ENCODE measurements around the gene PAQR4.
"Not testable (repeated sequence)": the region's sequence is repeated elsewhere in the genome, so short reads cannot be mapped to it uniquely, and the experiment has no call there.

PAQR4 gene

DNA sequence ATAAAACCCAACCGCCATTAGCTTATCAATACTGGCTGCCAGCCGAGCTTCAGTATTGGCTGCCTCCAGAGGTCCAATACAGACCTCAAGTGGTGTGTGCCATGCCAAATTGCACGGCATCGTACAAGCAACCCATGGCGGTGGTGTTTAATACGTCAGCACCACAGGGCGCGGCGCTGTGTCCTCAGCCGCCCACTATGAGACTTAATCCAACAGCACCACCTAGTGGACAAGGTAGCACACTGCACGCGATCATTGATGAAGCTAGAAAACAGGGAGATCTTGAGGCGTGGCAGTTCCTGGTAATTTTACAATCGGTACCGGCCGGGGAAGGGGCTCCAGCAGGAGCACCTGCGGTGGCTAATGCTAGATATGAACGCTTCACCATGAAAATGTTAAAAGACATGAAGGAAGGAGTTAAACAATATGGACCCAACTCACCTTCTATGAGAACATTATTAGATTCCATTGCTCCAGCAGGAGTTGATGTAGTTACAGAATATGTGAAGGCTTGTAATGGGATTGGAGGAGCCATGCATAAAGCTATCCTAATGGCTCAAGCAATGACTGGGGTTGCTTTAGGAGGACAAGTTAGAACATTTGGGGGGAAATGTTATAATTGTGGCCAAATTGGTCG, 42.0 kb upstream of the PAQR4 start:
- Histone ChIP-seq H3K27ac (no peak overlapping the region), H3K4me3 (peak overlapping the region; percentile 60)
- TF ChIP-seq, protein P1, sequence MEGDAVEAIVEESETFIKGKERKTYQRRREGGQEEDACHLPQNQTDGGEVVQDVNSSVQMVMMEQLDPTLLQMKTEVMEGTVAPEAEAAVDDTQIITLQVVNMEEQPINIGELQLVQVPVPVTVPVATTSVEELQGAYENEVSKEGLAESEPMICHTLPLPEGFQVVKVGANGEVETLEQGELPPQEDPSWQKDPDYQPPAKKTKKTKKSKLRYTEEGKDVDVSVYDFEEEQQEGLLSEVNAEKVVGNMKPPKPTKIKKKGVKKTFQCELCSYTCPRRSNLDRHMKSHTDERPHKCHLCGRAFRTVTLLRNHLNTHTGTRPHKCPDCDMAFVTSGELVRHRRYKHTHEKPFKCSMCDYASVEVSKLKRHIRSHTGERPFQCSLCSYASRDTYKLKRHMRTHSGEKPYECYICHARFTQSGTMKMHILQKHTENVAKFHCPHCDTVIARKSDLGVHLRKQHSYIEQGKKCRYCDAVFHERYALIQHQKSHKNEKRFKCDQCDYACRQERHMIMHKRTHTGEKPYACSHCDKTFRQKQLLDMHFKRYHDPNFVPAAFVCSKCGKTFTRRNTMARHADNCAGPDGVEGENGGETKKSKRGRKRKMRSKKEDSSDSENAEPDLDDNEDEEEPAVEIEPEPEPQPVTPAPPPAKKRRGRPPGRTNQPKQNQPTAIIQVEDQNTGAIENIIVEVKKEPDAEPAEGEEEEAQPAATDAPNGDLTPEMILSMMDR (IDR thresholded peaks at IDR 0.05): peak; percentile 88
- DNase-seq (ENCODE audit: low spot score): peak; percentile 89

DNA sequence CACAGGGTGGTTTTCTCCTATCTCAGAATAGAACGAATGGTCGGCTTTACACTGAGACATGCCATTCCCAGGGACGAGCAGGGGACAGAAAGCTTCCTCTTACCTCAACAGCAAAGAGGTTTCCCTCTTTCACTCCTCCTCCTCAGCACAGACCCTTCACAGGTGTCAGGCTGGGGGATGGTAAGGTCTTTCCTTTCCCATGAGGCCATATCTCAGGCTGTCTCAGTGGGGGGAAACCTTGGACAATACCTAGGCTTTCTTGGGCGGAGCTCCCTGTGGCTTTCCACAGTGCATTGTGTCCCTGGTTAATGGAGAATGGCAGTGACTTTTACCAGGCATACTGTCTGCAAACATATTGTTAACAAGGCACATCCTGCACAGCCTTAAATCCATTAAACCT, 41.0 kb upstream of the PAQR4 start:
- not testable (repeated sequence) for DNase-seq (ENCODE audit: low spot score); H3K4me3 ChIP-seq; H3K27ac ChIP-seq

DNA sequence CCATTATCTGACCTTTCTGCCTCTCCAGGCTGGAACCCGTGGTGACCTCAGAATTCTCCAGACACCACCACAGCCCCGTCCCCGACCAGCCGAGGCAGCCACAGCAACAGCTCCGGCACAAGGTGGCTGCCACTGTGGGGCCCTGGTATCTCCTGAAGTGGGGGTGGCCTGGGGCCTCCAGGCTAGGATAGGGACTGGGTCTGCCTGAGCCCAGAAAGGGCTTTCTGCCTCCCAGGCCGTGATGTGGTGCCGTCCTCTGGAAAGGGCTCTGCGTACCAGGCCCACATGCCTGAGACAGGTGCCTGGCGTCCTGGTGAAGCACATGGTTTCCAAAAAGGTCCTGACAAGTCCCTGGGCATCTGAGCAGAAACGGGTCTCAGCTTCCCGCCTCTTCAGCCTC, 40.4 kb upstream of the PAQR4 start:
- H3K27ac ChIP-seq: no peak overlapping the region
- no peak for DNase-seq (ENCODE audit: low spot score)
- H3K4me3 ChIP-seq: no peak overlapping the region
- TF ChIP-seq, protein P1 (IDR thresholded peaks at IDR 0.05): no peak

DNA sequence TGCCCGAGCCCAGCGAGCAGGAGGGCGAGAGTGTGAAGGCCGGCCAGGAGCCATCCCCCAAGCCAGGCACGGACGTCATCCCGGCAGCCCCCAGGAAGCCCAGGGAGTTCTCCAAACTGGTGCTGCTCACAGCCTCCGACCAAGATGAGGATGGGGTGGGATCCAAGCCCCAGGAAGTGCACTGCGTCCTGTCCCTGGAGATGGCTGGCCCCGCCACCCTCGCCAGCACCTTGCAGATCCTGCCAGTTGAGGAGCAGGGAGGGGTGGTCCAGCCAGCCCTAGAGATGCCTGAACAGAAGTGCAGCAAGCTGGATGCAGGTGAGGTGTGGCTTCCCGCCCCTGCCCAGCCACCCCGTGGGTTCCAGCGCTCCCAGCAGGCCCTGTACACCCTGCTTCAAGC, 39.5 kb upstream of the PAQR4 start:
- Histone ChIP-seq H3K27ac (no peak overlapping the region), H3K4me3 (no peak overlapping the region)
- TF ChIP-seq, protein P1 (IDR thresholded peaks at IDR 0.05): no peak
- DNase-seq (ENCODE audit: low spot score): no peak

DNA sequence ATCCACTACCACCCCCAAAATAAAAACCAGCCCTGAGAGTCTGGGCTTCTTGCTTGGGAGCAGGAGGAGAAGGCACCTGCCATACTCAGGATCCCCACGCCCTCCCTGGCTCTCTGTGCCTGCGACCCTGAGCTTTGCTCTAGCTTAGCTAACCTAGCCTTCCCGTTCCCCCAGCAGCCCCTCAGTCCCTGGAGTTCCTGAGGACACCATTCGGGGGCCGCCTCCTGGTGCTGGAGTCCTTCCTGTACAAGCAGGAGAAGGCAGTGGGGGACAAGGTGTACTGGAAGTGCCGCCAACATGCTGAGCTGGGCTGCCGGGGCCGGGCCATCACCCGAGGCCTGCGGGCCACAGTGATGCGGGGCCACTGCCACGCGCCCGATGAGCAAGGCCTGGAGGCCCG, 38.9 kb upstream of the PAQR4 start:
- no peak for DNase-seq (ENCODE audit: low spot score)
- TF ChIP-seq, protein P1 (IDR thresholded peaks at IDR 0.05): no peak
- H3K4me3 ChIP-seq: no peak overlapping the region
- H3K27ac ChIP-seq: no peak overlapping the region

DNA sequence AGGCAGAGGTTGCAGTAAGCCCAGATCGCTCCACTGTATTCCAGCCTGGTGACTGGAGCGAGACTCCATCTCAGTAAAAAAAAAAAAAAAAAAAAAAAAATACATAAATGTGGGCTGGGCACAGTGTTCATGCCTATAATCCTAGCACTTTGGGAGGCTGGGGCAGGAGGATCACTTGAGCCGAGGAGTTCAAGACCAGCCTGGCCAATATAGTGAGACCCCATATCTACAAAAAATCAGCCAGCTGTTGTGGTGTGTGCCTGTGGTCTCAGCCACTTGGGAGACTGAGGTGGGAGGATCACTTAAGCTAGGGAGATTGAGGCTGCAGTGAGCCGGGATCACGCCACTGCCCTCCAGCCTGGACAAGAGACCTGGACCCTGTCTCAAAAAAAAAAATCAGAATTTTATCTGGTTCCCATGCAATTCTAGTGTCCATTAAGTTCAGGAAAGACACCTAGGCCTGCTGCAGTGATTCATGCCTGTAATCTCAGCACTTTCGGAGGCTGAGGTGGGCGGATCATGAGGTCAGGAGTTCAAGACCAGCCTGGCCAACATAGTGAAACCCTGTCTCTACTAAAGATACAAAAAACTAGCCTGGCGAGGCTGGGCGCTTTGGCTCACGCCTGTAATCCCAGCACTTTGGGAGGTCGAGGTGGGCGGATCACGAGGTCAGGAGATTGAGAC, 37.8 kb upstream of the PAQR4 start:
- not testable (repeated sequence) for H3K4me3 ChIP-seq; H3K27ac ChIP-seq; DNase-seq (ENCODE audit: low spot score)

DNA sequence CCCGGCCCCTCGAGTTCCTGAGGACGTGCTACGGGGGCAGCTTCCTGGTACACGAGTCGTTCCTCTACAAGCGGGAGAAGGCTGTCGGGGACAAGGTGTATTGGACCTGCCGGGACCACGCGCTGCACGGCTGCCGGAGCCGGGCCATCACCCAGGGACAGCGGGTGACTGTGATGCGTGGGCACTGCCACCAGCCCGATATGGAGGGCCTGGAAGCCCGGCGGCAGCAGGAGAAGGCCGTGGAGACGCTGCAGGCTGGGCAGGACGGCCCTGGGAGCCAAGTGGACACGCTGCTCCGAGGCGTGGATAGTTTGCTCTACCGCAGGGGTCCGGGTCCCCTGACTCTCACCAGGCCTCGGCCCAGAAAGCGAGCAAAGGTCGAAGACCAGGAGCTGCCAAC, 36.0 kb upstream of the PAQR4 start:
- no peak overlapping the region for H3K4me3 ChIP-seq
- TF ChIP-seq, protein P1 (IDR thresholded peaks at IDR 0.05): no peak
- no peak overlapping the region for H3K27ac ChIP-seq
- no peak for DNase-seq (ENCODE audit: low spot score)

DNA sequence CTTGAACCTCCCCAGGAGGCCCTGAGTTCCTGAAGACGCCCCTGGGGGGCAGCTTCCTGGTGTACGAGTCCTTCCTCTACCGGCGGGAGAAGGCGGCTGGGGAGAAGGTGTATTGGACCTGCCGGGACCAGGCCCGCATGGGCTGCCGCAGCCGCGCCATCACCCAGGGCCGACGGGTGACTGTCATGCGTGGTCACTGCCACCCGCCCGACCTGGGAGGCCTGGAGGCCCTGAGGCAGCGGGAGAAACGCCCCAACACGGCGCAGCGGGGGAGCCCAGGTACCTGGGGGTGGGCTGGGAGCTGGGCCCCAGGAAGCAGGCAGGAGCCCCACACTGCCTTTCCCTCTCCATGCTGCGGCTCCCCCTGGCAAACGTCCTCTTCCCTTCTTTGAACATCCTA, 35.4 kb upstream of the PAQR4 start:
- TF ChIP-seq, protein P1 (IDR thresholded peaks at IDR 0.05): no peak
- no peak for DNase-seq (ENCODE audit: low spot score)
- no peak overlapping the region for H3K4me3 ChIP-seq
- no peak overlapping the region for H3K27ac ChIP-seq

Measured in coronary artery (tissue), 2 donors.